ENCODE results near the gene MAGI2. TPM values are rescaled to one million over a fixed set of nuclear protein-coding genes. Genes with fewer than 3 reads are reported as not detected.

Gene MAGI2
- total and polyA plus RNA-seq, 4 donors = 3.7 to 25.5 (median 11.6) TPM

- intact Hi-C loops (cut with DNase I) = no loop called here
- ATAC-seq (ENCODE audit: low FRiP score) (no peak), DNase-seq (no peak)
- Histone ChIP-seq H3K27ac (ENCODE audit: low read depth in 1 of 2, low read length in 2 of 2) (no peak overlapping the region), H3K9me3 (ENCODE audit: control insufficient read depth, low read length) (no peaks in the 10 kb centered on the region), H3K4me1 (ENCODE audit: control insufficient read depth in 1 of 2, insufficient read depth in 2 of 2, low read length in 2 of 2) (no peaks in the 10 kb centered on the region), H3K36me3 (ENCODE audit: control insufficient read depth in 1 of 2, insufficient read depth in 2 of 2, low read length in 1 of 2) (no peaks in the 10 kb centered on the region), H3K27me3 (ENCODE audit: control insufficient read depth in 1 of 2, insufficient read depth in 2 of 2, low read length in 1 of 2) (no peaks in the 10 kb centered on the region), H3K4me3 (ENCODE audit: low read length in 2 of 2) (no peak overlapping the region)
- WGBS, 2 donors = 0 to 45% methylated on average over 1 of the region's 1 CpG
Observed at GRCh38 chr7:79286181-79286580, 167.3 kb downstream of the MAGI2 start.

- Histone ChIP-seq H3K9me3 (ENCODE audit: control insufficient read depth, low read length) (no peaks in the 10 kb centered on the region), H3K27ac (ENCODE audit: low read depth in 1 of 2, low read length in 2 of 2) (no peak overlapping the region), H3K4me1 (ENCODE audit: control insufficient read depth in 1 of 2, insufficient read depth in 2 of 2, low read length in 2 of 2) (no peaks in the 10 kb centered on the region), H3K4me3 (ENCODE audit: low read length in 2 of 2) (no peak overlapping the region), H3K36me3 (ENCODE audit: control insufficient read depth in 1 of 2, insufficient read depth in 2 of 2, low read length in 1 of 2) (no peaks in the 10 kb centered on the region), H3K27me3 (ENCODE audit: control insufficient read depth in 1 of 2, insufficient read depth in 2 of 2, low read length in 1 of 2) (no peaks in the 10 kb centered on the region)
- intact Hi-C loops (cut with DNase I) = no loop called here
- ATAC-seq (ENCODE audit: low FRiP score) (no peak), DNase-seq (no peak)
- 89 to 91% methylated on average over 1 of the region's 1 CpG for WGBS, 2 donors
Observed at GRCh38 chr7:79285756-79286155, 167.7 kb downstream of the MAGI2 start.

- Histone ChIP-seq H3K9me3 (ENCODE audit: control insufficient read depth, low read length) (no peaks in the 10 kb centered on the region), H3K27ac (ENCODE audit: low read depth in 1 of 2, low read length in 2 of 2) (no peak overlapping the region), H3K36me3 (ENCODE audit: control insufficient read depth in 1 of 2, insufficient read depth in 2 of 2, low read length in 1 of 2) (no peaks in the 10 kb centered on the region), H3K4me3 (ENCODE audit: low read length in 2 of 2) (no peak overlapping the region), H3K4me1 (ENCODE audit: control insufficient read depth in 1 of 2, insufficient read depth in 2 of 2, low read length in 2 of 2) (no peaks in the 10 kb centered on the region), H3K27me3 (ENCODE audit: control insufficient read depth in 1 of 2, insufficient read depth in 2 of 2, low read length in 1 of 2) (peaks cover 0 to 1% of the 10 kb centered on the region in 2 donors)
- ATAC-seq (ENCODE audit: low FRiP score) = no peak
- DNase-seq = no peak
- intact Hi-C loops (cut with DNase I) = no loop called here
Observed at GRCh38 chr7:79284211-79284610, 169.3 kb downstream of the MAGI2 start.

GRCh38 chr7:79282882-79283602 is 170.4 kb downstream of the MAGI2 start:
- Histone ChIP-seq H3K36me3 (ENCODE audit: control insufficient read depth in 1 of 2, insufficient read depth in 2 of 2, low read length in 1 of 2) (no peaks in the 10 kb centered on the region), H3K4me1 (ENCODE audit: control insufficient read depth in 1 of 2, insufficient read depth in 2 of 2, low read length in 2 of 2) (no peaks in the 10 kb centered on the region), H3K9me3 (ENCODE audit: control insufficient read depth, low read length) (no peaks in the 10 kb centered on the region), H3K27me3 (ENCODE audit: control insufficient read depth in 1 of 2, insufficient read depth in 2 of 2, low read length in 1 of 2) (peaks cover 0 to 1% of the 10 kb centered on the region in 2 donors), H3K4me3 (ENCODE audit: low read length in 2 of 2) (no peak overlapping the region), H3K27ac (ENCODE audit: low read depth in 1 of 2, low read length in 2 of 2) (no peak overlapping the region)
- 35 to 56% methylated on average over 2 of the region's 2 CpGs for WGBS, 2 donors
- DNase-seq (no peak), ATAC-seq (ENCODE audit: low FRiP score) (no peak)
- intact Hi-C loops (cut with DNase I) = no loop called here

GRCh38 chr7:79282070-79282694 is 171.3 kb downstream of the MAGI2 start:
- DNase-seq = no peak
- Histone ChIP-seq H3K4me3 (ENCODE audit: low read length in 2 of 2) (no peak overlapping the region), H3K27me3 (ENCODE audit: control insufficient read depth in 1 of 2, insufficient read depth in 2 of 2, low read length in 1 of 2) (peaks cover 0 to 1% of the 10 kb centered on the region in 2 donors), H3K27ac (ENCODE audit: low read depth in 1 of 2, low read length in 2 of 2) (no peak overlapping the region), H3K36me3 (ENCODE audit: control insufficient read depth in 1 of 2, insufficient read depth in 2 of 2, low read length in 1 of 2) (no peaks in the 10 kb centered on the region), H3K9me3 (ENCODE audit: control insufficient read depth, low read length) (no peaks in the 10 kb centered on the region), H3K4me1 (ENCODE audit: control insufficient read depth in 1 of 2, insufficient read depth in 2 of 2, low read length in 2 of 2) (no peaks in the 10 kb centered on the region)
- no peak for ATAC-seq (ENCODE audit: low FRiP score)
- 13 to 19% methylated on average over 7 of the region's 7 CpGs for WGBS, 2 donors
- intact Hi-C loops (cut with DNase I) = no loop called here

- 45 to 65% methylated on average over 2 of the region's 2 CpGs for WGBS, 2 donors
- Histone ChIP-seq H3K4me1 (ENCODE audit: control insufficient read depth in 1 of 2, insufficient read depth in 2 of 2, low read length in 2 of 2) (no peaks in the 10 kb centered on the region), H3K36me3 (ENCODE audit: control insufficient read depth in 1 of 2, insufficient read depth in 2 of 2, low read length in 1 of 2) (no peaks in the 10 kb centered on the region), H3K27ac (ENCODE audit: low read depth in 1 of 2, low read length in 2 of 2) (no peak overlapping the region), H3K4me3 (ENCODE audit: low read length in 2 of 2) (no peak overlapping the region), H3K9me3 (ENCODE audit: control insufficient read depth, low read length) (no peaks in the 10 kb centered on the region), H3K27me3 (ENCODE audit: control insufficient read depth in 1 of 2, insufficient read depth in 2 of 2, low read length in 1 of 2) (peaks cover 0 to 1% of the 10 kb centered on the region in 2 donors)
- no peak for DNase-seq
- no peak for ATAC-seq (ENCODE audit: low FRiP score)
- intact Hi-C loops (cut with DNase I) = no loop called here
Observed at GRCh38 chr7:79281426-79281825, 172.0 kb downstream of the MAGI2 start.

GRCh38 chr7:79272938-79273337 is 180.5 kb downstream of the MAGI2 start:
- ATAC-seq (ENCODE audit: low FRiP score) (no peak), DNase-seq (no peak)
- no peaks in the 10 kb centered on the region for H3K4me1 ChIP-seq (ENCODE audit: control insufficient read depth in 1 of 2, insufficient read depth in 2 of 2, low read length in 2 of 2)
- H3K27ac ChIP-seq (ENCODE audit: low read depth in 1 of 2, low read length in 2 of 2) = no peak overlapping the region
- no peaks in the 10 kb centered on the region for H3K9me3 ChIP-seq (ENCODE audit: control insufficient read depth, low read length)
- 62 to 69% methylated on average over 2 of the region's 2 CpGs for WGBS, 2 donors
- no peaks in the 10 kb centered on the region for H3K36me3 ChIP-seq (ENCODE audit: control insufficient read depth in 1 of 2, insufficient read depth in 2 of 2, low read length in 1 of 2)
- no peak overlapping the region for H3K4me3 ChIP-seq (ENCODE audit: low read length in 2 of 2)
- H3K27me3 ChIP-seq (ENCODE audit: control insufficient read depth in 1 of 2, insufficient read depth in 2 of 2, low read length in 1 of 2) = no peaks in the 10 kb centered on the region
- intact Hi-C loops (cut with DNase I) = no loop called here

GRCh38 chr7:79272066-79272669 is 181.3 kb downstream of the MAGI2 start:
- no peak for DNase-seq
- intact Hi-C loops (cut with DNase I) = no loop called here
- H3K27me3 ChIP-seq (ENCODE audit: control insufficient read depth in 1 of 2, insufficient read depth in 2 of 2, low read length in 1 of 2) = no peaks in the 10 kb centered on the region
- H3K27ac ChIP-seq (ENCODE audit: low read depth in 1 of 2, low read length in 2 of 2) = no peak overlapping the region
- ATAC-seq (ENCODE audit: low FRiP score) = no peak
- H3K4me3 ChIP-seq (ENCODE audit: low read length in 2 of 2) = no peak overlapping the region
- no peaks in the 10 kb centered on the region for H3K4me1 ChIP-seq (ENCODE audit: control insufficient read depth in 1 of 2, insufficient read depth in 2 of 2, low read length in 2 of 2)
- WGBS, 2 donors = 32% methylated on average over 4 of the region's 4 CpGs
- H3K36me3 ChIP-seq (ENCODE audit: control insufficient read depth in 1 of 2, insufficient read depth in 2 of 2, low read length in 1 of 2) = no peaks in the 10 kb centered on the region
- H3K9me3 ChIP-seq (ENCODE audit: control insufficient read depth, low read length) = no peaks in the 10 kb centered on the region

- intact Hi-C loops (cut with DNase I) = no loop called here
- DNase-seq = no peak
- ATAC-seq (ENCODE audit: low FRiP score) = no peak
- WGBS, 2 donors = 57 to 67% methylated on average over 6 of the region's 6 CpGs
- no peak overlapping the region for H3K27ac ChIP-seq (ENCODE audit: low read depth in 1 of 2, low read length in 2 of 2)
- H3K36me3 ChIP-seq (ENCODE audit: control insufficient read depth in 1 of 2, insufficient read depth in 2 of 2, low read length in 1 of 2) = no peaks in the 10 kb centered on the region
- H3K9me3 ChIP-seq (ENCODE audit: control insufficient read depth, low read length) = no peaks in the 10 kb centered on the region
- no peaks in the 10 kb centered on the region for H3K4me1 ChIP-seq (ENCODE audit: control insufficient read depth in 1 of 2, insufficient read depth in 2 of 2, low read length in 2 of 2)
- no peak overlapping the region for H3K4me3 ChIP-seq (ENCODE audit: low read length in 2 of 2)
- H3K27me3 ChIP-seq (ENCODE audit: control insufficient read depth in 1 of 2, insufficient read depth in 2 of 2, low read length in 1 of 2) = no peaks in the 10 kb centered on the region
Observed at GRCh38 chr7:79268730-79269129, 184.7 kb downstream of the MAGI2 start.
